Superior temporal gyrus (tissue), 1 donor: ENCODE measurements around the gene HPSE2.
"Not testable (repeated sequence)": the region's sequence is repeated elsewhere in the genome, so short reads cannot be mapped to it uniquely, and the experiment has no call there.

Experiments
- DNase-seq: peaks from one replicate; pipeline ENCODE4 v3.0.0-alpha.2; 2016; ENCODE audit errors: extremely low spot score

HPSE2 gene

DNA sequence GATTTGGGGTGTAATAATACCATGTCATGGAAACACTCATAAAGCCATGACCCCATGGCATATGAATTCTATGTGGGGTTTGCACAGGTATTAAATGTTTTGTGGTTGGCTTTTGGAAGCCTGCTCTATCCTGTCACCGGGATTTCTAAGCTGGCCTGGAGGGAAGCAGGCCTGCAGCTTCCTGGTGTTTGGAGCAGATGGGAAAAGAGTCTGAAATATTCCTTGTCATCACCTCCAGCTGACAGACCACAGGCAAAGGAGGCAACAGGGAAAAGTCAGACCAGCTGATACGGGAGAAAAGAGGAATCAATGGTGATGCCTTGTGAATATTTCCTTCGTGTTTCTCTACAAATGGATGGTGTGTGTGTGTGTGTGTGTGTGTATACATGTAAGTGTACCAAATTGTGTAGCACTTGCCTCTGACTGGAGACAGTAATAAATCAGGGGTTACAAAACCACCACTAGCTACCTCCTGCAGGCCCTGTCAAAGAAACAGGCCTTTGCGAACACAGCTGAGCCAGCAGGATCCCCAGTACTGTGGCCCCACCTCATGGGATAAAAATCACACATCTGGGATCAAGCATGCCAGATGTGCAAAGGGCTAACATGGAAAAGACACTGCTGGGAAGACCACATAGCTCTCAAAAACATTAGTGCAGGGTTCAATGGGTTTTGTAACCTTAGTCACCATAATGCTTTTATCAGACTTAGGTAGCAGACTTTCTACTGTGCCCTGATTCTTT is 668.1 kb downstream of the HPSE2 start:
- DNase-seq: no peak

DNA sequence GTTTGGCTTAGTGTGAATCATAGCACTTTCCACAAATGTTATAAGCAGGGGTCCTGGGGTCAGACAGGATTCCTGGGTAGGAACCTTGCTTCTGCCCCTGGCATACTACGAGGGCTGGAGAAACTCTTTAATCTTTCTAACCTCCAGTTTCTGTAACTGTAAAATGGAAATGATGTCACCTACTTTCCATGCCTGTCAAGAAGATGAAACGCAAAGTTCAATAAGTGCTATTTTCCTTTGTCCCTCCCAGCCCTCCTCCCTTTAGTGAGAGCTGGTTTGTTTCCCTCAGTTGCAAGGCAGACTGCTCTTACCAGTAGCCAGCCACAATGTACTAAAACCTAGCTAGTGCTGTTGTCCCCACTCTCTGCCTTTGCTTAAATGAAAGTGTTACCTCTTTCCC is 671.8 kb downstream of the HPSE2 start:
- DNase-seq: no peak

DNA sequence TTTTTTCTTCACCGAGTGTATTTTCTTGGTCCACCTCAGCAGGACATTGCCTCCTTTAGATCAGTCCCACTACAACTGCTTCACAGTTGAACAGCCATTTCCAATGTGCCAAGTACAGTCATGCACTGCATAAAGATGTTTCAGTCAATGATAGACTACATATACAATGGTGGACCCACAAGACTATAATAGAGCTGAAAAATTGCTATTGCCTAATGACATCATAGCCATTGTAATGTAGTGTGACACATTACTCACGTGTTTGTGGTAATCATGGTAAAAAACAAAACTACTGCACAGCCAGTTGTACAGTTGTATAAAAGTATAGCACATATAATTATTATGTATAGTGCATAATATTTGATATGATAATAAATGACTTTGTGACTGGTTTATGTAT is 675.1 kb downstream of the HPSE2 start:
- DNase-seq: no peak

GRCh38 chr10:98556061-98556460 is 679.6 kb downstream of the HPSE2 start:
- DNase-seq: no peak

GRCh38 chr10:98555021-98555619 is 680.5 kb downstream of the HPSE2 start:
- no peak for DNase-seq

- not testable (repeated sequence) for DNase-seq
Measured at GRCh38 chr10:98541561-98541960, 694.1 kb downstream of the HPSE2 start.

GRCh38 chr10:98539578-98539977 is 696.1 kb downstream of the HPSE2 start:
- DNase-seq: no peak

GRCh38 chr10:98538472-98538871 is 697.2 kb downstream of the HPSE2 start:
- no peak for DNase-seq

DNA sequence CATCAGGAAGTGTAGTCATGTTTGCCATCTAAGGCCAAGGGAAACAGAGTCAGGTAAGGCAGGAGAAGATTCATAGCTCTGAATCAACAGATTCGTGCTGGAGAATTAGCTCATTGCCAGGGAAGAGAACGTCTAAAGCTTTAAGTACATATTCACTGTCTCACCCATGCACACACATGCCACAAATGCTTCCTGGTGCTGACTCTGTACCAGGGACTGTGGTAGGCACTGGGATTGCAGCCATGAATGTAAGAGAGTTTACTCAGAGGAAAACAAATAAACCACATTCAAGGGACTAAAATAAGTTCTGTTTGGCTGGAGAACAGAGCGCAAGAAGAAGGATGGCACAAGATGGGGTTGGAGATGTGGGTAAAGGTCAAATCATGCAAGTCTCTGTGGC is 699.1 kb downstream of the HPSE2 start:
- DNase-seq: no peak

DNA sequence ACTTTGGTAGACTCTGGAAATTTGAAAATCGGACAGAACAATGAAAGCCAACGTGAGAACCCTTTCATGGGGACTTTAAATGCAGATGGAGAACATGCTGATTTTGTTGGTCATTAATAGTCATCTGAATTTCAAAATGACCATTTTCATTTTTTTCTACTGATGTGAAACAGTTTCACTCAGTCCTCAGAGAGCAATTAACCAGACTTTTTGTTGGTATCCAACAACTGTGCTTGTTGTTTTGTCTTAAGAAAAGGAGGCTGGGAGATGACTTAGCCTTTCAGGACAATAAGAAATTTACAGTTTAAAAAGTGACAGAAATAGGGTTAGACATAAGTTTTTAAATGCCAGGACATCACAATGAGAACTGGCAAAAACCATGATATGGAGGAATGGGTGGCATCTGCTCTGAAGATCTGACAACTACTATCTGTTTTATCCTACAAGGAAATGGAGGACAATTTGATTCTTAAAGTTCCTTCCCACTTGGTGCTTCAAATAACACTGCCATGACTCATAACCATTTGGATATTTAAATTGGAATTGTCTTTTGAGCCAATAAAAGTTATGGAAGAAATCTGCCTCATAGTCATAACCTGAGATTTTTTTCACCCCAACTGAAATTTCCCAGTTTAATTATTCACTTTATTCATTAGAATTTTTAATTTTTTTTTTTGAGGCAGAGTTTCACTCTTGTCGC is 701.8 kb downstream of the HPSE2 start:
- DNase-seq: no peak

- no peak for DNase-seq
Measured at GRCh38 chr10:98533241-98533640, 702.4 kb downstream of the HPSE2 start.

GRCh38 chr10:98528805-98529183 is 706.9 kb downstream of the HPSE2 start:
- DNase-seq: no peak

DNA sequence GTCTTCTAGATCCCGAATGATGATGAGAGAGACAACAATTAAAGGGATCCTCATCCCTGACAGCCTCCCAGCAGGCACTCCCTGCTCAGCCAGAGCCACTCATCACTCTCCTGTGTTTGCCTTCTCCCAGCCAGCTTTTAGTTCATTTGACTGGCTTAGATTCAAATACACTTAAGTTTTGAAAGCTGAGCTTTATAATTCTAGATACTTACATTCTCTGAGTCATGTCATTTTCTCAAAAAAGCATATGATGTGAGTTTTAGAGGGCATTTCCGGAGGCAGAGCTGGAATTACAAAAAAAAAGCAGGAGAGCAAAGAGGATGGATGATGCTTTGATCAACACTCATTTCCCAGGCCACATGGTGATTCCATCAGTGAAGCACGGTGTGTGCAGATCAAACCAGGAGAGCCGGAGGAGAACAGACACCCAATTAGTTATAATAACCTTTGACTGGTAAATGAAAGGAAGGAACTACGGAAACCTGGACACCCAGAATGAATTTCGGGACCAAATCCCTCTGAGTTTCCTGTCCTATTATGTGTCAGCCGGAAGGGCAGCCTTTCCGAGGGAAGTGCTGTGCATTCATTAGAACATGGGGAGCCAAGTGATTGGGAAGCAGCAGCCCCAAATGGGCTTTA is 707.4 kb downstream of the HPSE2 start:
- no peak for DNase-seq

- DNase-seq: no peak
Measured at GRCh38 chr10:98525969-98526368, 709.7 kb downstream of the HPSE2 start.

DNA sequence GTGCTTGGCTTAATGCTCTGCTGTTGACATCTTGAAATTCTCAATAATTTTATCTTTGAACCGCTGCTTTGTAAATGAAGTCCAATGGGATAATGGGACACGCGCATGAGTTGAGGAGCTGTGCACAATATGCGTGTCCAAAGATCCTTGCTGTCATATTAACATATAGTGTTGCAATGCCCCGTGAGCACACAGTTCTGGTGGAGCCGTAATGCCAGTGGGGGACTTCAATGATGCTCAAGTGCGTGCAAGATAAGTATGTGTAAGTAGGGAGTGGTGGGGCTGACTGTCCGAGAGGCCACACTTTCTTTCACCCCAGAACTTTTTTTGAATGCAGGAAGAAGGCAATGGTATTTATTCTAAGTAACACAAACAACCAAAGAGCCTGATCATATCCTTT is 711.5 kb downstream of the HPSE2 start:
- DNase-seq: no peak

- DNase-seq: no peak
Measured at GRCh38 chr10:98519841-98520240, 715.8 kb downstream of the HPSE2 start.

DNA sequence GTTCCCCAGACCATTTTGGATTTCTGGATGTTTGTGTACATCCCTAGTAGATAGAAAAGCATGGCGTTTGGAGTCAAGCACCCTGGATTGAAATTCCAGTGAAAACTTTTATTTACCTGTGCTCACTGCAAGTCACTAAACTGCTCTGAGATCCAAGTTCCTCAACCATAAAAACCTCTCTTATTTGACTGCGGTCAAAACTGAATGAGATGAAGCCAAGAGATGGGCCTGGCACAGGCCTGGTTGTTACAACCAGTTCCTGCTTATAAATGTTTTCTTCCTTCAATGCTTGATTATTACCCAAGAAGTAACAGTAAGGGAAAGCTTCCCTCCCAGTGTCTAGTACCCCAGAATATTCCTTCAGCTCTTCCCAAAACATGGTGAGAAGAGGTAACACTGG is 718.0 kb downstream of the HPSE2 start:
- no peak for DNase-seq

DNA sequence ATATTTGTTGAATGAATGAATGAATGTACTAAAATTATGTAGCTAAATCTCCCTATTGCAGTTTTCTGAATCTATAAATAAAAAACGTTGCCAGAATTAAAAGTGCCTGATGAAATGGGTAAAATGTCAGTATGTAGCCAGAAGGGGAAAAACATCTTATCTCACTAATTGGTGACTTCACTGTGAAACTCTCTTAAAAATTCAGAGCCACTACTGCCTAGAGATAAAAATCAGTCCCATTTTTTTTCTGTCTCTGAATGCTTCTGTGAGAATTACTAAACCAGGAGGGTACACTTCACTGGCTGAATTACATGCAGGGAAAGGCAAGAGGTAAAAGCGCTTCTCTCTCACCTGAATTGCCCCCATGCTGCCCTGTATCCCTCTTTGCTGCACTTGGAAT is 719.3 kb downstream of the HPSE2 start:
- no peak for DNase-seq

DNA sequence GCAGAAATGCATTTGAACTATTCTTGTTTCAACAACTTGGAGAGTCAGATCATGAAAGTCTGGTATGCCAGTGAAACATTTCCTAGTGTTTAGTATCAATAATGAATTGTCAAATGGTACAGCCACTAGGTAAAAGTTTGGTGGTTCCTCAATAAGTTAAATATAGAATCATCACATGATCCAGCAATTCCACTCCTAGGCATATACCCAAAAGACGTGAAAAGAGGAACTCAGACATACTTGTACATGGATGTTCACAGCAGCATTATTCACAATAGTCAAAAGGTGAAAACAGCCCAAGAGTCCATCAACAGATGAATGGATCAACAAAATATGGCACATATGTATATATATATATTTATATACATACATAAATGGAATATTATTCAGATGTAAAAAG is 721.9 kb downstream of the HPSE2 start:
- DNase-seq: no peak

- no peak for DNase-seq
Measured at GRCh38 chr10:98511876-98512275, 723.8 kb downstream of the HPSE2 start.

GRCh38 chr10:98510412-98510995 is 725.1 kb downstream of the HPSE2 start:
- DNase-seq: no peak

DNA sequence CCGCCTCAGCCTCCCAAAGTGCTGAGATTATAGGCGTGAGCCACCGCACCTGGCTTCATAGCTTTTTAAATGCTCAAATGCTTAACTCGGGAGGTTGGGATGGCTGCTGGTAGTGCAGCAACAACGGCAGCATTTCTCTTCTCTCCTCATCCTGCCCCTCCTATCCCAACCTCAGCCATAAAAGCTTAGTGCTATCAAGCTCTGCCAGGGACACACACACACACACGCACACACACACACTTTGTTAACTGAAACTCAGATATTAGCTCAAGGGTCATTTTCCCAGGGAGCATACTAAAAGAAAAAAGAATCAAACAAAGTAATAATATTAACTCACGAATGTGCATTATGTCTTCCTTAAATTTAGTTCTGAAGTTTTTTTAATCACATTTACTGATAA is 725.9 kb downstream of the HPSE2 start:
- no peak for DNase-seq
